GM18867 (cell line): ENCODE data around the gene UTP25.
A peak's percentile ranks its signal among the peaks of the same experiment; 100 is the strongest.
"Not testable (repeated sequence)": the region's sequence is repeated elsewhere in the genome, so short reads cannot be mapped to it uniquely, and the experiment has no call there.

Source experiments
- ATAC-seq: cut with Tn5 transposase; IDR thresholded peaks from one replicate; pipeline ENCODE4 v1.9.1; 2021; ENCODE audit warnings: mild to moderate bottlenecking, moderate library complexity; ENCODE audit not compliant: unreplicated experiment

Gene UTP25

DNA sequence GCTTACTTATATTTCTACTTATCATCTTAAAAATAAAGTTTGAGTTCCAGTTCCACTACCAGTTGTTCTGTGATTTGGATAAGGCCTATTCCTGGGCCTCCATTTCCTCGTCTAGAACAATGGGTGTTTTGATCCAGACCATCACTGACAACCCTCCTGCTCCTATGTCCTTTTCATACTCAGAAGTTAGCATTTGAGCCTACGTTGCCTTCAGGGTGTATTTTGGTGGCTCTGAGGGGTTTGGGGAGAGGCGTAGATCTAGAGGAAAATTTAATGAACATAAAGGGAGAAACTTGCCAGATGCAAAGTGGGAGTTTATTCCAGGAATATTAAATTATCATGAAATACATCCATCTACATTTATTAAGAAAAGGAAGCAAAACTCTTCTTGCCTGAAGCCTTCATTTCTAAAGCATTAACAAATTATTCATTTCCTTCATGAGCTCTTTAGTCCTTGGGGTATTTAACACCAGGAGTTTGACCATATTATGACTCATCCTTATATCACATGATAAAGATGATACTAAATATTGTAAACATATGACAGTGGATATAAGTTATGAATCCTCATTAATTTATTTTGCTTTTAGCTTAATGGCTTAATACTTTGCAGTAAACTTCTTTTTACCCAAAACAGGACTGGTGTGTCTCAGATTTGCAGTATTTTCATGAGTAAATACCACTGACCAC, 63.0 kb downstream of the UTP25 start:
- no peak for ATAC-seq

GRCh38 chr1:209893751-209894150, 66.0 kb downstream of the UTP25 start:
- no peak for ATAC-seq

- ATAC-seq: no peak
Measured at GRCh38 chr1:209895709-209896108, 67.9 kb downstream of the UTP25 start.

GRCh38 chr1:209896346-209896745, 68.6 kb downstream of the UTP25 start:
- no peak for ATAC-seq

DNA sequence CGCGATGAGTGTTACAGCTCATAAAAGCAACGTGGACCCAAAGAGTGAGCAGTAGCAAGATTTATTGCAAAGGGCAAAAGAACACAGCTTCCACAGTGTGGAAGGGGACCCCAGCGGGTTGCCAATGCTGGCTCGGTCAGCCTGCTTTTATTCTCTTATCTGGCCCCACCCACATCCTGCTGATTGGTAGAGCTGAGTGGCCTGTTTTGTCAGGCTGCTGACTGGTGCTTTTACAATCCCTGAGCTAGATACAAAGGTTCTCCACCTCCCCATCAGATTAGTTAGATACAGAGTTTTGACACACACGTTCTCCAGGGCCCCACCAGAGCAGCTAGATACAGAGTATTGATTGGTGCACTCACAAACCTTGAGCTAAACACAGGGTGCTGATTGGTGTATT, 70.5 kb downstream of the UTP25 start:
- not testable (repeated sequence) for ATAC-seq

- ATAC-seq: not testable (repeated sequence)
Measured at GRCh38 chr1:209898851-209899250, 71.1 kb downstream of the UTP25 start.

DNA sequence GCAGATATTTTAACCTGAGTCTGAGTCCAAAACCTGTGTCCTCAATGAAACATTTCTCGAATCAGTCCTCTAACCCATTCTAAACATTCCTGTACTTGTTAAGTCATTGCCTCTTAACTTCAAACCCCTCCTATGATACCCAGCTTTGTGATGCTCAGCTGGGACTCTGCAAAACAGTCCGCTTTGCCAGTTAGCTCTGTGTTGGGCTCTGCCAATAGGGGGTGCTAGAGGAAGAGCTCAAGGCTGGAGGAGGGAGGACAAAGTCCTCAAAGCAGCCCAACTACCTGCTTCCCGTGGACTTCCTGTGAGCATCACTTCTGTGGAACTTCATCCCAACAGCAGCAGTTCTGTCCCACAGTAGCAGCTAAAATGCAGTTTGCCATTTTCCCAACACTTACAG, 72.2 kb downstream of the UTP25 start:
- peak; percentile 44 for ATAC-seq

DNA sequence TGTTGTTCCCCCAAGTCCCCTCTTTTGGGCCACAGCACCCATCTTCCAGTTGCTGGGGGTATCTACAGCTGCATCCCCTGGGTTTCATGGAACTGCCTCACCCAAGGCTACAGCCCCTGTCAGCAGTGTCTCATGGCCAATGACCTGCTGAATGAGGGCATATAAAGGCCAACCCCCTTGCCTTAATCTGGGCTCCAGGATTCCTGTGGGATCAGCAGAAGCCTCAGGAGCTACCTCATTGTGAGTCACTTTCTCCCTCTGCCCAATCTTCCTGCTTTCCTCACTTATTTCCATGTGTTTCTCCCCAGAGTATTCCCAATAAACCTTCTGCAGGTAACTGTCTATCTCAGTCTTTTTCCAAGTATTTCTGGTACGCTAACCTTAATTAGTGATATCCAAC, 73.0 kb downstream of the UTP25 start:
- no peak for ATAC-seq

GRCh38 chr1:209901211-209901610, 73.4 kb downstream of the UTP25 start:
- ATAC-seq: no peak

DNA sequence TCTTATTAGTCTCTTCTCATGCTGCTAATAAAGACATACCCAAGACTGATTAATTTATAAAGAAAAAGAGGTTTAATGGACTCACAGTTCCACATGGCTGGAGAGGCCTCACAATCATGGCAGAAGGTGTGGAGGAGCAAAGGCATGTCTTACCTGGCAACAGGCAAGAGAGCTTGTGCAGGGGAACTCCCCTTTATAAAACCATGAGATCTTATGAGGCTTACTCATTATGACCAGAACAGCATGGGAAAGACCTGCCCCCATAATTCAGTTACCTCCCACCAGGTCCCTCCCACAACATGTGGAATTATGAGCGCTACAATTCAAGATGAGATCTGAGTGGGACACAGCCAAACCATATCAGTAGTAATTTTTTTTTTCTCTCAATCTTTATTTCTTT, 77.0 kb downstream of the UTP25 start:
- ATAC-seq: not testable (repeated sequence)
